Mucosa of rectum (tissue), 2 donors: Measurements from ENCODE around the gene SLC6A8.
"Not testable (repeated sequence)": the region's sequence is repeated elsewhere in the genome, so short reads cannot be mapped to it uniquely, and the experiment has no call there.

Experiments used
- H3K27ac ChIP-seq, 2 donors: one replicate each; pipeline ENCODE4 v1.7.0; 2013; ENCODE audit warnings: inconsistent platforms in 2 of 2, low read depth in 2 of 2, low read length in 2 of 2
- H3K27me3 ChIP-seq, 2 donors: one replicate each; pipeline ENCODE4 v1.7.0; 2013; ENCODE audit warnings: low read length in 2 of 2; ENCODE audit not compliant: control insufficient read depth in 2 of 2, insufficient read depth in 2 of 2
- H3K36me3 ChIP-seq, 2 donors: one replicate each; pipeline ENCODE4 v1.7.0; 2013; ENCODE audit warnings: low read length in 2 of 2; ENCODE audit not compliant: control insufficient read depth in 2 of 2, insufficient read depth in 2 of 2
- H3K4me1 ChIP-seq, 2 donors: one replicate each; pipeline ENCODE4 v1.7.0; 2013; ENCODE audit warnings: low read length in 2 of 2, mild to moderate bottlenecking in 1 of 2; ENCODE audit not compliant: control insufficient read depth in 2 of 2, insufficient read depth in 2 of 2
- H3K4me3 ChIP-seq, 2 donors: one replicate each; pipeline ENCODE4 v1.7.0; 2013; ENCODE audit warnings: low read length in 2 of 2
- H3K9ac ChIP-seq, 2 donors: one replicate each; pipeline ENCODE4 v1.7.0; 2013; ENCODE audit warnings: low read length in 2 of 2, low read depth in 1 of 2, mild to moderate bottlenecking in 1 of 2
- H3K9me3 ChIP-seq, 2 donors: one replicate each; pipeline ENCODE4 v1.7.0; 2013; ENCODE audit warnings: low read length in 2 of 2; ENCODE audit not compliant: control insufficient read depth in 2 of 2
- donor health status: healthy.
- donor health status: Normal muscosa, but diverticular disease.

SLC6A8 gene

GRCh38 chrX:153701706-153702105 is 14.0 kb downstream of the SLC6A8 start:
- H3K4me3 ChIP-seq, result no peak overlapping the region
- H3K9ac ChIP-seq, result no peak overlapping the region
- H3K4me1 ChIP-seq, result peaks cover 24 to 43% of the 10 kb centered on the region in 2 donors
- peak overlapping the region; percentile 91 to 95 for H3K27ac ChIP-seq
- H3K36me3 ChIP-seq, result peaks cover 5 to 7% of the 10 kb centered on the region in 2 donors
- no peaks in the 10 kb centered on the region for H3K27me3 ChIP-seq
- no peaks in the 10 kb centered on the region for H3K9me3 ChIP-seq

GRCh38 chrX:153702336-153703035 is 14.8 kb downstream of the SLC6A8 start:
- H3K27ac ChIP-seq, result peak overlapping the region; percentile 61 to 77
- no peaks in the 10 kb centered on the region for H3K9me3 ChIP-seq
- no peak overlapping the region for H3K4me3 ChIP-seq
- H3K36me3 ChIP-seq, result peaks cover 5 to 7% of the 10 kb centered on the region in 2 donors
- H3K9ac ChIP-seq, result peak overlapping the region in 1 of 2 donors; percentile 40
- peaks cover 24 to 43% of the 10 kb centered on the region in 2 donors for H3K4me1 ChIP-seq
- H3K27me3 ChIP-seq, result no peaks in the 10 kb centered on the region

DNA sequence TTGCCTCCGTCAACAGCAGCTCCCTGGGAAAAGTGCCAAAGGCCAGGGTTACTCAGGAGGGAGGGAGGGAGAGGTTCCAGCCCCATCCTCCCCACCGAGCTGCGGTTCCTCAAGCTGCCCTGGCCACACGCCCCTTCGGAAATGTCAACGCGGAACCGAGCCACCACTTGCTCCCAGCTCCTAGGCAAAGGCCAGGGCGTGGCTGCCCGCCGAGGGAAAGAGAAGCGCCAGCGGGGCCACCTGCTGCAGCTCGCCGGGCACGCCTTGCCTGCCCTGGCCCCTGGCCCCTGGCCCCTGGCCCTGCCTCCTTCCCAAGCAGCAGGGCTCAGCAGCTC is 15.3 kb downstream of the SLC6A8 start:
- Histone ChIP-seq H3K27me3 (no peaks in the 10 kb centered on the region), H3K4me1 (peaks cover 24 to 43% of the 10 kb centered on the region in 2 donors), H3K27ac (peak overlapping the region; percentile 61 to 77), H3K9me3 (no peaks in the 10 kb centered on the region), H3K9ac (peak overlapping the region in 1 of 2 donors; percentile 40), H3K36me3 (peaks cover 5 to 7% of the 10 kb centered on the region in 2 donors), H3K4me3 (no peak overlapping the region)

- no peaks in the 10 kb centered on the region for H3K9me3 ChIP-seq
- peaks cover 20 to 41% of the 10 kb centered on the region in 2 donors for H3K4me1 ChIP-seq
- H3K27ac ChIP-seq, result peak overlapping the region; percentile 61 to 77
- H3K4me3 ChIP-seq, result no peak overlapping the region
- no peaks in the 10 kb centered on the region for H3K27me3 ChIP-seq
- peaks cover 5 to 7% of the 10 kb centered on the region in 2 donors for H3K36me3 ChIP-seq
- peak overlapping the region in 1 of 2 donors; percentile 40 for H3K9ac ChIP-seq
Measured at GRCh38 chrX:153704021-153704526, 16.3 kb downstream of the SLC6A8 start.

GRCh38 chrX:153704631-153705402 is 17.1 kb downstream of the SLC6A8 start:
- H3K27ac ChIP-seq, result not testable (repeated sequence)

GRCh38 chrX:153705403-153706060 is 17.8 kb downstream of the SLC6A8 start:
- not testable (repeated sequence) for H3K27ac ChIP-seq, H3K9ac ChIP-seq, H3K4me3 ChIP-seq, H3K27me3 ChIP-seq, H3K9me3 ChIP-seq
- H3K36me3 ChIP-seq, result peaks cover 5 to 13% of the 10 kb centered on the region in 2 donors
- peaks cover 17 to 31% of the 10 kb centered on the region in 2 donors for H3K4me1 ChIP-seq

More at GRCh38 chrX:153704631-153705402, 17.1 kb downstream of the SLC6A8 start:
- not testable (repeated sequence) for H3K9ac ChIP-seq, H3K4me3 ChIP-seq, H3K27me3 ChIP-seq, H3K9me3 ChIP-seq
- Histone ChIP-seq H3K4me1 (peaks cover 18 to 35% of the 10 kb centered on the region in 2 donors), H3K36me3 (peaks cover 5 to 11% of the 10 kb centered on the region in 2 donors)

DNA sequence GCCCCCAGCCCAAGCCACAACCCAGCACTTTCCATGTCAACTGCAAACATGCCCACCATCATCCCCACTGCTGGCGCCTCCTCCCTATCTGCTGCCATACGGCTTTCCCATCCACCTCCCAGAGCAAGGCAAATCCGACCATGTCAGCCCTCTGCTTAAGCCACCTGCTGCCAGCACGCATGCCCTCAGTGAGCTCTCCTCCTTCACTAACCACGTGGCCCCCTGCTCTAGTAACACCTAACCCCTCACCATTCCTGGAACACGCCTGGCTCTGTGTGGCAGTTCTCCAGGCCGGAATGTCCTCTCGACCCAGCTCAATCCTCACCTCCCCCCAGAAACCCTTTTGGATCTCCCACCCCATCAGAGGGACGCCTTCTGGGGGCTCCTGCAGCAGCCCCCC is 19.1 kb downstream of the SLC6A8 start:
- H3K27me3 ChIP-seq, result no peaks in the 10 kb centered on the region
- H3K9ac ChIP-seq, result no peak overlapping the region
- no peak overlapping the region for H3K4me3 ChIP-seq
- no peak overlapping the region for H3K27ac ChIP-seq
- H3K9me3 ChIP-seq, result no peaks in the 10 kb centered on the region
- peaks cover 14 to 20% of the 10 kb centered on the region in 2 donors for H3K4me1 ChIP-seq
- peaks cover under 1 to 15% of the 10 kb centered on the region in 2 donors for H3K36me3 ChIP-seq

- Histone ChIP-seq H3K36me3 (peaks cover 0 to 15% of the 10 kb centered on the region in 2 donors), H3K27ac (no peak overlapping the region), H3K9ac (no peak overlapping the region), H3K4me3 (no peak overlapping the region), H3K9me3 (no peaks in the 10 kb centered on the region), H3K4me1 (peaks cover 10 to 18% of the 10 kb centered on the region in 2 donors), H3K27me3 (no peaks in the 10 kb centered on the region)
Measured at GRCh38 chrX:153707406-153707805, 19.7 kb downstream of the SLC6A8 start.

GRCh38 chrX:153708415-153708814 is 20.7 kb downstream of the SLC6A8 start:
- H3K36me3 ChIP-seq, result peaks cover 0 to 18% of the 10 kb centered on the region in 2 donors
- H3K4me1 ChIP-seq, result peaks cover 7 to 11% of the 10 kb centered on the region in 2 donors
- no peaks in the 10 kb centered on the region for H3K9me3 ChIP-seq
- peak overlapping the region in 1 of 2 donors; percentile 38 for H3K9ac ChIP-seq
- H3K27ac ChIP-seq, result peak overlapping the region; percentile 56 to 81
- no peak overlapping the region for H3K4me3 ChIP-seq
- no peaks in the 10 kb centered on the region for H3K27me3 ChIP-seq
